GM19025 (cell line): ENCODE measurements around the gene CENPM.
A peak's percentile ranks its signal among the peaks of the same experiment; 100 is the strongest.

ENCODE experiments used
- ATAC-seq: cut with Tn5 transposase; IDR thresholded peaks from one replicate; pipeline ENCODE4 v1.9.1; 2021; ENCODE audit warnings: mild to moderate bottlenecking, low read depth, moderate library complexity; ENCODE audit not compliant: unreplicated experiment

Gene CENPM

DNA sequence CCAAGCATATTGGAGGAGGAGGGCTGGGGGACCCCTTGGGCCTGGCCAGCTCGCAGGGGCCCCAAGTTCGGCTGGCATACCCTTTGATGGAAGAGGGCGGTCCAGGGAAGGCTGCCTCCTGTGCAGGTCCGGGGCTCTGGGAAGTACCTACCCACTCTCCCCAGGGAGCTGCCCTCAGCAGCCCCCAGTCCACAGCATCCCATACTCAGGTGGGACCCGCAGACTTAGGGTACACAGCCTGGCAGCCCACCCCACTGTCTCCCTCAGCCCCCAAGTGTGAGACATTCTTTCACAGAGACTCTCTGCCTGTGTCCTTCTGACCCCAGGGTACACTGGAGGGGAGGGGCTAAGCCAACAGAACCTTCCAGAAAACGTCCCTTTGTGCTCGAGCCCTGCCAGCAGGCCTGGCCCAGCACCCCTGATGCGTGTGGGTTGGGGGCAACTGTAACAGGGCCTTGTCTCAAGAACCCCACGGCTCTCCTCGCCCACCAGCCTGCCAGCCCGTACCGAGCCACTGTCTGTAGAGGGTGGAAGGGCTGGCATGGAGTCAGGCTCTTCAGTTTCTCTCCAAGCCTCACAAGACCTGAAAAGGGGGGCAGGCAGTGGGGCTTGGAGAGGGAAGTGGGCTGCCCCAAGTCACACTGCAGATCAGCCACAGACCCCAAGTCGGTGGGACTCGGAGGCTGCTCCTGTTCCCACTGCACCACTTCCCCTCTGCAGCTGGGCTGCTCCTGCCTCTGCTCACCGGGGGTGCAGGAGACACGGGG is 13.4 kb downstream of the CENPM start:
- no peak for ATAC-seq

DNA sequence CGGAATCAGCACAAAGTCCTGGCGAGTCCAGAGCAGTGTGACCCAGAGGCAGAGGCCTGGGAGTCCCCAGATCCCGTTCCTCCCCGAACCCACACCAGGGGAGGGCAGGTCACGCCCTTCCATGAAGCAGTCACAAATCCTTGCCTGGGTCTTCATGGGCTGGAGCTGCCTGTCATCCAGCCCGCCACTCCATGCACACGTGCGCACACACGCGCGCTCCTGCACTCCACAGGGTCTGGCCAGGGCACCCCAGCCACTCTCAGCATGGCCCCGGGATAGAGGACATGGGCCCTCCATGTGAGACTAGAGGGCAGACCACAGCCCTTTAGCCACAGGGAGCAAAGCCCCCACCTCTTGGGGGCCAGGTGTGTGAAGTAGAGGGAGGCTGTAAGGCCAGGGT is 14.6 kb downstream of the CENPM start:
- ATAC-seq, result no peak

DNA sequence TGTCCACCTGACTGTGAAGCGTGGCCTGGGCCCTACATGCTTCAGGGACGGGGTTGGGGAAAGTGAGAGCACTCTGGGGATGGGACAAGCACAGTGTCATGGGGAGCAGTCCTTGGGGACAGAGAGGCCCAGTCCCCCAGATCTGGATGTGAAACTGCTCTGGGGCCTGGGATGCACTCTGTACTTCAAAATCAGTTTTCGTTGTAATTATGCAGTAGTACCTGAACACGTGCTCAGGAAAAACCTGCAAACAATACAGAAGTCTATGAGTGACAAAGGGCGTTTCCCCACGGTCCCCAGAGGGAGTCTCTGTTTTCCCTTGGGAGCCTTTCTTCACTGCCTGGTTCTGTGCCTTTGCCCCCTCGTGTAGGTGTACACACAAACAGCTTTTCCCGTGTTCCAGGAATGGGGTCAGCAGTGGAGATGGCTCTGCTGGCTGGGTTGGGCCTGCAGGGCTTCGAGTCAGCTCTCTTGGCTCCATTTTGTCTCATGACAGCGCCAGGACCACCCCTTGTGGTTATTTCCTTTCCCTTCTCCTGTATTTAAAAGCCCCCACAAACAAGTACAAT is 15.2 kb downstream of the CENPM start:
- ATAC-seq, result no peak

DNA sequence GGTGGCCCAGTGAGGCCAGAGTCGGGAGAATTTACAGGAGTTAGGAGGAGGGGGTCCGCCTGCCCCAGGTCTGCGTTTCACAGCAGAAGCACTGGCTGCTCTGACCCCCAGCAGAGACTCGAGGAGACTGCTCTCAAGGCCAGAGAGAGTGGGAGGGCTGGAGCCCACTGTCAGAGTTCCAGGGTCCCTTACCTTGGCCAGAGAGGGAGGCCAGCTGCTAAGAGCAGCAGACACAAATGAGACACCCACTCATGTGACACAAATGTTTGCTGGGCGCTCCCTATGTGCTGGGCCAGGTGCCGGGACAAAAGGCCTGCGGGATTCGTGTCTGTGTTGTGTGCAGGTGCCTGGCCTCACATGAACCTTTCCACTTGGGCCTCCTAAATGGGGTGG is 17.5 kb downstream of the CENPM start:
- no peak for ATAC-seq

DNA sequence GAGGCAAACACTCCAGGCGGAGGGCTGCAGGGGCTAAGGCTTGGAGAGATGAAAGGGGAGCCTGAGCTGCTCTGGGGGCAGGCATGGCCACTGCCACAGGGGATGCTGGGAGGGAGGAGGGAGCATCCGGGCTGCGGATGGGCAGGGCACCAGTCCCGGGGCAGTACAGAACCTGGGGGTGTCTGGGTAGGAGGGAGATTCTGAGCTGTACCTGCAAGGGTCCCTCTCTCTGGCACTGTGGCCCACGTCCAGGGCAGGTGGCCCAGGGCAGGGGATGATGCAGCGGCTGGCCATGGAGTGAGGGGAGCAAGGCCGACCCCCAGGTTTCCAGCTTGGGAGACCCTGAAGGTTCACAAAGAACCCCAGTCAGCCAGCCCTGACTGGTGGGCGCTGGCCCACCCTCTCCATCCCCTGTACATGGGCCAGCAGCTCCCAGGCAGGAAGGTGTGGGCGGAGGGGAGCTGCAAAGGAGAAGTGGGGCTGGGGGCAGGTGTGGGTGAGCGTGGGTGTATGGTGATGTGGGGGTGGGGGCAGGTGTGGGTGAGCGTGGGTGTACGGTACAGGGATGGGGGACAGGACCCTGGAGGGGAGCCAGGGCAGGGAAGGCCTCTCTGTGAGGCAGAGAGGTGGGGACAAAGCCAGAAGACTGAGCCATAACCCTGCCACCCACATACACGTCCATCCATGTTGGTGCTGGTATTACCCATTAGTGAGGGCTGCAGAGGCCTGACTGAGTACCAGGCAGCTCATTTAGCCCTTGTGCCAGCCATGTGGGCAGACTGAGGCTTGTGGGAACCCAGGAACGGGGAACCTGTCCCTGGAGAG is 18.1 kb downstream of the CENPM start:
- ATAC-seq, result no peak

DNA sequence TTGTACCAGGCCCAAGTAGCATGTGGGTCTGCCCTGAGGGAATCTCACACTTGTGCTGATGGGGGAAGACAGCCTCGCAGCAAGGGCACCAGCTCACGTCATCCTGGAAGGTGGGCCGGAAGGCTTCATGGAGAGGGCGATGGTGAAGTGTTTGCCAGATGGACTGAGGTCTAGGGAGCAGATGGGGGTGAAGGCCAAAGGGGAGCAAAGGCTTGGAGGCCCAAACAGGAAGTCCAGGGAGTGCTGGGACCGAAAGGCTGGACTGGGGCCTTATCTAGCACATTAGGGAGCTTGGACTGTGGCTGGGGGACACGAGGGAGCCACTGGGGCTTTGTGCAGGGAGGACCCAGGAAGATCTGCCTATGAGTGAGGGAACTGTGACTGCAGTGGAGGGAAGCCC is 19.1 kb downstream of the CENPM start:
- no peak for ATAC-seq

DNA sequence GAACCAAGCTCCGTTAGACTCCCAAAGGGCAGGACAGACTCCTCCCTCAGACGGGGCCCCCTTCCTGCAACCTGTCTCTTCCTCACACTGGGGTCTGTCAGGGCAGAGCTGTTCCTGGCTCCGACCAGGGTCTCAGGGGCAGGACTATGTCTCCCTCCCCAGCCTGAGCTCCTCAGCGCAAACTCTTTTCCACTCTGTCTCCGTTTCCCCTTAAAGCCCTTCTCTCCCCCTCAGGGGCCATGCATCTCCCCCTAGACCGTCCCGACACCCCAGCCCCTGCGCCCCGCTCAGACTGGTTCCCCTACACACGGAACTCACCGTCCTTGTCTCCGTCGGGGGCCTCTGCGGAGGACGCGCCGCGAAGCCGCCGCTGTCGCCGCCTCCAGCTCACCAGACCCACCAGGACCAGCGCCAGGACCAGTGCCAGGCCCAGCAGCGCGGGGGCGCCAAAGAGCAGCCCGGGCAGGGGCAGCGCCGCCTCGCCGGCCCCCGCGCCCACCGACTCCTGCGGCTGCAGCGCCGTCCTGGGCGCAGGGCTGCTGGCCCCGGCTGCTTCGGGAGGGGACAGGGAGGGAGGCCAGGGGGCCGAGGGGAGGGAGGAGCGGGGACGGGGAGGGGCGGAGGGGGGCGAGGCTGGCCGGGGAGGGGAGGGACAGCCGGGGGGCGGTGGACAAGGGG is 21.0 kb downstream of the CENPM start:
- peak; percentile 31 for ATAC-seq

DNA sequence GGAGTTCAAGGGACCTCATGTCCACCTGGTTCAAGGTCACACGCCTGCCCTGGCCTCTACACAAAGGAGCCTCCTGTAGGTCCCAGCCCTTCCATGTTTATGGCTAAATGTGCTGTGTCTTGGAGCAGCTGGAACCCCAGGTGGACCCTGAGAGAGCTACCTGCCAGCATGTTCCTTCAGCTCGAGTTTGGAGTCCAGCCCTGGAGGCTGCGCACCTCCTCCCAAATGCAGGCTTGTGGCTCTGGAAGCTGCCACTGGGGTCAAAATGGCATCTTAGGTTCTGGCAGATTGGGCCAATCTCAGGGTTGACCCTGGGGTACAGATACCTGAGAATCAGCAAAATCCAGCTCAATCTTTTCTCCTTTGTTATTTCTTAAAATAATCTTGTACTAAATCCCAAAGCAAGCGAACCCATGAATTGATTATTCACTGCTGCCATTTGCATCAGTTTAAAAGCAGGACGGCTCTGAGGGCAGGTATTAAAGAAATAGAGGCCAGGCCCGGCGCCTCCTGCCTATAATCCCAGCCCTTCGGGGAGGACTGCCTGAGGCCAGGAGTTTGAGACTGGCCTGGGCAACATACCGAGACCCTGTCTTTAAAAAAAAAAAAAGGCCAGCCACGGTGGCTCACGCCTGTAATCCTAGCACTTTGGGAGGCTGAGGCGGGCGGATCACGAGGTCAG is 23.2 kb downstream of the CENPM start:
- ATAC-seq, result no peak

DNA sequence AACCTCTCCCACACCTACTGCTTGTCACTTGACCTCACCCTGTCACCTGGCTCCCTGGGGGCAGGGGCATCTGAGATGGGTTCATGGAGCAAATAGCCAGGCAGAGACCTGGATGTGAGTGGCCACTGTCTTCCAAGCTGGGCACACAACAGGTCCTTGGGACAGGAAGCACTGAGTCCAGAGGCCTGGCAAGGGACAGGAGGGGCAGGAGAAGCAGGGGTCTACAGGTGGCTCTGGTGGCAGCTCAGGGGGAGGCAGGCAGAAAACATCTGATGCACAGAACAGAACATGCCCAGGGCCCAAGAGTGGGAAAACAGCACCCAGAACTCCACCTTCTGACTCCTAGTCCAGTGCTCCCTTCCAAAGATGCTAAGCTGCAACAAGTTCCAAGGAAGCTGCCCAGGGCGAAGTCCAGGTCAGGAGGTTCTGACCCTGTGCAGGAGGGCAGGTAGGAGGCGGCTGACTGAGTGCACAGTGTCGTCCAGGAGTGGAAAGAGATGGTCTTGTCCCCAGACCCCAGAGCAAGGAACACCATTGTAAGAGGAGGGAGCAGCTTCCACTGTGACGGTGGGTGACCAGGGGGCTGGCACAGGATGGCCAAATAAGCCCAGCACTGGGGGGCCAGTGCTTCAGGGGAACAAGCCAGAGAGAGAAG is 23.9 kb downstream of the CENPM start:
- no peak for ATAC-seq

DNA sequence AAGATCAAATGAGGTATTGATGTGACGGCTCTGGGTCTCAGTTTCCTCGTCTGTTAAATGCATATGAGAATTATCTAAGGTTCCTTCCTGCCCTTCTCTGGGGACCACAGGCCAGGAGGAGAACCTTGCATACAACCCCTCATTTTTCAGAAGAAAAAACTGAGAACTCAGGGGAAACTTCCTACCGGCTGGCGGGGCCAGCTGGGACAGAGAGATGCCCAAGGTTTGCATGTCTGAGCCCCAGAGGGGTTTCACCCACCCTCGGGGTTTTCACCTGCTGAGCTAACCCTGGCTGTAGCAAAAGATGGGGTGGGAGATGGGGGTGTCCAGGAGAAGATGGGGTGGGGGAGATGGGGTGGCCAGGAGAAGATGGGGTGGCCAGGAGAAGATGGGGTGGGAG is 24.6 kb downstream of the CENPM start:
- ATAC-seq, result no peak

DNA sequence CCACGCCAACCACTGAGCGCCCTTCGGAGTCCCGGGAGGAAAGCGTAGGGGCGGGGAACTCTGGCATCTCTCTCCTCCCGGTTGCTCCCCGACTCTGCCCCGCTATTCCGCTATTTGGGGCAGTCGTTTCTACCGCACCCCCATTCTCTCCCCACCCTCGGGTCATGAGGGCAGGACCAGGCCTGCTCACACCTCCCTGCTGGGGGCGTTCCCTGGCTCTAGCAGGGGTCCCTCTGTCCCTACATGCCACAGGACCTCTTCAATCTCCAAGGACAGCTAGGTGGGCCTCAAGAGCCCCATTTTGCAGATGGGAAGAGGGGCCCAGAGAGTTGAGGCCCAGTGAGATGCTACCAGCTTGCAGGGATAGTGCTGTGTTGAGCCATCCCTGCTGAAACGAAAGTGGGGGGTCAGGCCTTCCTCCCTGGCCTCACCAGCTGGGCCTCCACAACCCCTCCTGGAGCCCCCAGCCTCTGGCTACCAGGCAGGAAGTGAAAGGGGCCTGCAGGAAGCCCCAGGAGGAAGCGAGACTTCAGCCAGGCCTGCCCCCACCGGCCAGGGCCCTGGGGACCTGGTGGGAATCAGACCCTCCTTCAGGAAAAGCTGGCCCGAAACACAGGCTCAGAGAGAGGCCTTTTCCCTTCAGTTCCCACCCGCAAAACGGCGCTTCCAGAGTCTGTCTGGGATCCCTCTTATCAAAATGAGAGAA is 26.5 kb downstream of the CENPM start:
- peak; percentile 22 for ATAC-seq

DNA sequence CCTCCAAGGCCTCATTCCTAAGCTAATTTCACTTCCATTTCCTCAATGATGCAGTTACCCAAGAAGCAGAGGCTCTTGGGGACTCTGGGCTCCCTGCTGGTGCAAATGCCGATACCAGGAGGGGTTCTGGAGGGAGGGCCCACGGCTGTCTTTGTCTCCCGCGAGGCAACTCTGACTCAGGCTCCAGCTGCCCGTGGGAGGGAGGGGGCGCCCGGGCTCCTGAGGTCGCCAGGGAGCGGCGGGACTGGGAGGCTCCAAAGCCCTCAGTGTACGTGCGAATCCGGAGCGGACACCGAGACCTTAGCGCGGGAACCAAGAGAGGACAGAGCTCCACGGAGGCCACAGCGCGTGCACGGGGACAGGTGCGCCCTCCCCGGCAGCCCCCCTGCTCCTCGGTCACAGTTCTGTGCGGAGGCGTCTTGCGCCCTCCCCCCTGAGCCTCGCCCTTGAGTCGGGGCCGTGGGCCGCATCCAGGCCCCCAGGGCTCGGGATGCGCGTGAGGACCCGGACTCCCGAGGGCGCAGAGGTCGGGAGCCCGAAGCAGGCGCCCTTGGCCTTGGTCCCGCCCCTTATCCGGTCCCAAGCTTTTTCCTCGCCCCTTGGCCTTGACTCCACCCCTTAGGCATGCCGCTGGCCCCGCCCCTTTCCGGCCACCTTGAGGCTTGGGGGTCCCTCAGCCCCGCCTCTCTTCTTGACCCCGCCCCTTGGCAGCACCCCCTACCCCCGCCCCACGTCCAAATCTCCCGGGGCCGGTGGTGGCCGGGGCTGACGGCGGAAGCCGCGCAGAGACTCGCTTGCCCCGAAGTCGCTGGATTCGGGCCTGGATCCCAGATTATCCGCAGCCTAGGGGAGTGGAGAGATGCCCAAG is 27.4 kb downstream of the CENPM start:
- ATAC-seq, result peak; percentile 49

DNA sequence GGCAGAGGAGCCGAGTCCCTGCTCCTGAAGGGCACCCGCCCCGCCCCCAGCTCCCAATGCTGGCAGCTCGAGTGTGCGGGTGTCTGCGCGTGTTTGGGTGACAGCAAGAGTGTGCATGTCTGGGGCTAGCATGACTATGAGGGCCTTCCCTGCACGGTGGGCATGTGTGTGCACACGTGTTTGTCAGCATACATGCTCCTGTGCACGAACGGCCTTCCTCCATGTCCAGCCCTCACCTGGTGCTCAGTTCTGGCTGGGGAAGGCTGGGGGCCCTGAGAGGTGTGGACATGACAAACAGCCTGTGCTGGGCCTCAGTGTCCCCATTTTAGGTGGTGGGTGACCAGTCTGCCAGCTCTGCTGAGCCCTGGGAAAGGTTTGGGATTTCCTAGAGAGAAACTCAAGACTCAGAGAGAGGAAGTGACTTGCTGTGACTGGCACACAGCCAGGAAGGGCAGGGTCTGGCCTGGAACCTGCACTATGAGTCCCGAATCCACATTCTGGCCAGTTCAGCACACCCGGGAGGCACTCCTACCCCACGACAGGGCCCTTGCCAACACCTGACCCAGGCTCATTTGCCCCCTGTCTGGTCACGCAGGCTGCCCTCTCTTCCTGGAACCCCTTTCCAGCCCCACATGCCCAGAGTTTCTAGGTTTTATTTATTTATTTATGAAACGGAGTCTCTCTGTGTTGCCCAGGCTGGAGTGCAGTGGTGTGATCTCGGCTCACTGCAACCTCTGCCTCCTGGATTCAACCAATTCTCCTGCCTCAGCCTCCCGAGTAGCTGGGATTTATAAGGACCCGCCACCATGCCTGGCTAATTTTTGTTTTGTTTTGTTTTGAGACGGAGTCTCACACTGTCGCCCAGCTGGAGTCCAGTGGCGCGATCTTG is 28.8 kb downstream of the CENPM start:
- no peak for ATAC-seq

DNA sequence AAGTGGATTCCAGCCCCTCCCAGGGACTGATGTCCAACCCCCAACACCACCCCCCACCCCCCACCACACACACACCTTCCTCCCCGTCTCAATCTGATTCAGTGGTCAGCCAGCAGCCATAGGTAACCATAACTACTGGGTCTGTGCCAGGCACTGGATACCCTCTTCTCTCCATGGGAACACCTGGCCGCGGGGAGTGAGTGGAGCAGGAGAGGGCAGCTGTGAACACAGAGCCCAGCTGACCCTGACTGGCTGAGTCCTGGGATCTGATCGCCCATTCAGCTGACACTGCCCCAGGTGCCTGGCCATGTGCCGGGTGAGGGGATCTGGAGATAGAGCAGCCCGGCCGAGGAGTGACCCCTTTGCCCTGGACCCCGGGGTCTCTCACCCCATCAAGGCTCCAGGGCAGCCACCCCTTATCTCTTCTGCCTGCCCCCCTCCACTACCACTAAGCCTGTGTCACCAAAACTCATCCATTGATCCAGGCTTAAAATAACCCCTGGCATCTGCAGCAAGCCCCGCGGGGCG is 29.5 kb downstream of the CENPM start:
- no peak for ATAC-seq

DNA sequence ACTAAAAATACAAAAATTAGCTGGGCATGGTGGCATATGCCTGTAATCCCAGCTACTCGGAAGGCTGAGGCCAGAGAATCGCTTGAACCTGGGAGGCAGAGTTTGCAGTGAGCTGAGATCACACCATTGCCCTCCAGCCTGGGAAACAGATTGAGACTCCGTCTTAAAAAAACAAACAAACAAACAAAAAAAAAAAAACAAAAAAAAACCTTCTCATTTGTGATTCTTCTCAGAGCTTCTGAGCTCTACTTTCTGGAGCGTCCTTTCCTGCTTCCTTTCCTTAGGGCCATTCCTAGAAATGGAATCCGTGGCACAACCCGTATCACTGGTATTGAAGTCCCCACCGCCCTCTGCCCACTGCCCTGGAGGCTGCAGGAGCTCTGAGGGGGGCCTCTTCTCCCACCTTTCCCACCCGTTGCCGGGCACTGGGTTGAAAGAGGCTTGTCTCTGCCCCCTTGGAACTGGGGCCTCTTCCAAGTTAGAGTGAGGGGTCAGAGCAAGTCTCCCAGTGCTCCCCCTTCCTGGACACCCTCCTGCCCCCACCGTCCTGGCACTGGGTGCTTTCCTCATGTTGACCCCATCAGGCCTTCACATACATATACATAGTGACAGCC is 30.1 kb downstream of the CENPM start:
- ATAC-seq, result no peak

DNA sequence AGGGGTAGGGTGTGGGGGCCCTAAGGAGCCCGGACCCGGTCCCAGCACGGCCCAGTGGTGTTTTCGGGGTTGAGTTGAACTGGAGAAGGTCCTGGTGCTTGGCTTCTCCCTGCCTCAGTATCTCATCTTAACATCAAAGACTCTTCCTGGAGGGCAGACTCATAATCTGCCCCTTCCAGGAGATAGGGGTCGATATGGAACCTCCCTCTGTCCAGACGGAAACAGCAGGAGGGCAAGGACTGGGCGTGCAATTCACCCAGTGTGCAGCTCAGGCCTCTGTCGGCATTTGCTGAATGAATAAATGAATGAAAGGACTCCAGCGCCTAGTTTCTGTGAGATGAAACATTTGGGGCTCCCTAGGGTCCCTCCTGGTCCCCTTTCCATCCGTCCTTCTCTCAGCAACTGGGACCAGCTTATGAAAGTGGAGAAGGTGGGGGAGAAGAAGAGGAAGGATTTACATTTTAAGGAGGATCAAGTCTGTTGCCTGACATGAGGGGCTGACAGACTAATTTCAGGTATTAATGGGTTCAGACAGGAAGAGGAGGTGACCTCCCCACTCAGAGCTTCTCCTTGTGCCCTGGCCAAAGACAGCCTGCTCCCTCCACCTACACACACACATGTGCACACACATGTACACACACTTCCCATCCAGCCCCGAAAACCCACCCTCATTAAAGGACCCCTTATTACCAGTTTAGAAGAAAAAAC is 31.0 kb downstream of the CENPM start:
- no peak for ATAC-seq
